Caco-2 (cell line): ENCODE data around the gene LRRC46. TPM values are rescaled to one million over a fixed set of nuclear protein-coding genes. Genes with fewer than 3 reads are reported as not detected.

ENCODE experiments used
- BruUV-seq: library from RNA; stranded (reverse); fragments of 400-500 nt; replicated peaks from 2 replicates; lab custom pipeline; 2021; lab: Mats Ljungman, UMichigan
- CTCF ChIA-PET: fragments of 300-600 bp; sonication (Branson Sonifier 250); formaldehyde crosslinking; loops from one replicate; lab custom pipeline; 2022; ENCODE audit warnings: antibody characterized with exemption; lab: Charles Lee
- POLR2A ChIA-PET: fragments of 300-600 bp; sonication (Branson Sonifier 250); formaldehyde crosslinking; loops from one replicate; lab custom pipeline; 2022; ENCODE audit warnings: antibody characterized with exemption; lab: Charles Lee
- DNase-seq, 2 experiments: peaks; one replicate each; pipeline versions ENCODE4 v3.0.0 to v3.0.0-alpha.2; 2020 to 2022
- H3K27me3 ChIP-seq: replicated peaks from 2 replicates; pipeline ENCODE4 v1.6.0; 2011; ENCODE audit warnings: low read length; ENCODE audit not compliant: control insufficient read depth, insufficient read depth
- H3K36me3 ChIP-seq: 2 replicates; pipeline ENCODE4 v1.5.1; 2011; ENCODE audit warnings: low read length; ENCODE audit not compliant: control insufficient read depth, insufficient read depth
- H3K4me1 ChIP-seq: fragments of 250-450 bp; sonication (Bioruptor Pico); 2 replicates; pipeline ENCODE4 v1.5.1; 2020; ENCODE audit warnings: mild to moderate bottlenecking
- H3K4me3 ChIP-seq: 2 replicates; pipeline ENCODE4 v1.5.1; 2011; ENCODE audit warnings: low read depth, mild to moderate bottlenecking, control low read depth, low read length
- H3K9me3 ChIP-seq: fragments of 250-450 bp; sonication (Bioruptor Pico); 2 replicates; pipeline ENCODE4 v1.5.1; 2020; ENCODE audit warnings: mild to moderate bottlenecking, moderate library complexity
- H3K27ac Mint-ChIP-seq: one replicate; pipeline ENCODE4 v1.8.0; 2022; ENCODE audit warnings: mixed read lengths; ENCODE audit not compliant: unreplicated experiment
- H3K27me3 Mint-ChIP-seq: one replicate; pipeline ENCODE4 v1.8.0; 2022; ENCODE audit warnings: mixed read lengths; ENCODE audit not compliant: insufficient read depth, unreplicated experiment
- H3K36me3 Mint-ChIP-seq: one replicate; pipeline ENCODE4 v1.8.0; 2022; ENCODE audit warnings: mild to moderate bottlenecking, mixed read lengths; ENCODE audit not compliant: insufficient read depth, unreplicated experiment
- H3K4me1 Mint-ChIP-seq: one replicate; pipeline ENCODE4 v1.8.0; 2022; ENCODE audit warnings: low read depth, mixed read lengths; ENCODE audit not compliant: unreplicated experiment
- H3K4me3 Mint-ChIP-seq: one replicate; pipeline ENCODE4 v1.8.0; 2022; ENCODE audit warnings: mild to moderate bottlenecking, moderate library complexity, mixed read lengths; ENCODE audit not compliant: unreplicated experiment
- H3K9me3 Mint-ChIP-seq: one replicate; pipeline ENCODE4 v1.8.0; 2022; ENCODE audit warnings: mixed read lengths; ENCODE audit not compliant: unreplicated experiment
- CTCF ChIP-seq, 2 experiments: fragments of 200-600 bp in 1 of 2; IDR thresholded peaks; 1 replicate in 1 of 2; 2 replicates in 1 of 2; pipeline versions ENCODE4 v1.5.1 to v1.8.0; 2011 to 2022; ENCODE audit warnings: antibody characterized with exemption in 1 of 2, control low read depth in 1 of 2, inconsistent platforms in 1 of 2, low read depth in 1 of 2, low read length in 1 of 2, mild to moderate bottlenecking in 1 of 2, moderate library complexity in 1 of 2; ENCODE audit not compliant: insufficient read depth in 1 of 2, severe bottlenecking in 1 of 2, unreplicated experiment in 1 of 2
- intact Hi-C: fragments of 100-400 bp; cut with micrococcal nuclease; formaldehyde crosslinking; loops from one replicate; pipeline ENCODE4 v1.10.0; 2022; ENCODE audit not compliant: unreplicated experiment
- total RNA-seq: library from RNA; stranded (reverse); gene quantifications from 2 replicates; pipeline ENCODE4 v1.2.3, GENCODE V29; 2022

LRRC46 gene
- total RNA-seq, 1 experiment from 2014 or later = 2.3 TPM

GRCh38 chr17:47845716-47846075 is 14.2 kb downstream of the LRRC46 start:
- intact Hi-C loops = no loop called here

GRCh38 chr17:47846716-47847340 is 15.4 kb downstream of the LRRC46 start:
- BruUV-seq = no TSS peak
- Mint-ChIP-seq H3K27me3 (no peaks in the 10 kb centered on the region), H3K4me3 (peak overlapping the region; percentile 45), H3K27ac (peak overlapping the region; percentile 14), H3K36me3 (peaks cover 27% of the 10 kb centered on the region), H3K4me1 (peaks cover 45% of the 10 kb centered on the region), H3K9me3 (no peaks in the 10 kb centered on the region)
- ChIA-PET POLR2A (no interaction called here), CTCF (interaction anchor here (0.7 to 14.0 kb wide), 3 partner anchors 11 to 124 kb away, joined by 4 to 904 read pairs (median 10); partner anchors contain the start of genes CDK5RAP3 and SP2)
- H3K9me3 ChIP-seq = no peaks in the 10 kb centered on the region
- no peak overlapping the region for H3K4me3 ChIP-seq
- no peaks in the 10 kb centered on the region for H3K27me3 ChIP-seq
- H3K36me3 ChIP-seq = no peaks in the 10 kb centered on the region
- intact Hi-C loops = no loop called here
- H3K4me1 ChIP-seq = peaks cover 41% of the 10 kb centered on the region
- DNase-seq = no peak
- no peak for TF ChIP-seq CTCF (IDR thresholded peaks at IDR 0.05; ENCODE audit: insufficient read depth in 1 of 2, low read depth in 1 of 2, low read length in 1 of 2, severe bottlenecking in 1 of 2, unreplicated experiment in 1 of 2)

More at GRCh38 chr17:47845716-47846075, 14.2 kb downstream of the LRRC46 start:
- Mint-ChIP-seq H3K27me3 (no peaks in the 10 kb centered on the region), H3K4me1 (peaks cover 52% of the 10 kb centered on the region), H3K36me3 (peaks cover 30% of the 10 kb centered on the region), H3K27ac (no peak overlapping the region), H3K4me3 (no peak overlapping the region), H3K9me3 (no peaks in the 10 kb centered on the region)
- ChIA-PET POLR2A (no interaction called here), CTCF (interaction anchor here (1.2 to 14.0 kb wide), 3 partner anchors 20 to 125 kb away, joined by 3 to 904 read pairs (median 8); partner anchors contain the start of genes CDK5RAP3 and SP2)
- no peaks in the 10 kb centered on the region for H3K36me3 ChIP-seq
- DNase-seq = no peak
- H3K27me3 ChIP-seq = no peaks in the 10 kb centered on the region
- no peak overlapping the region for H3K4me3 ChIP-seq
- TF ChIP-seq CTCF (IDR thresholded peaks at IDR 0.05; ENCODE audit: insufficient read depth in 1 of 2, low read depth in 1 of 2, low read length in 1 of 2, severe bottlenecking in 1 of 2, unreplicated experiment in 1 of 2) = no peak
- no peaks in the 10 kb centered on the region for H3K9me3 ChIP-seq
- H3K4me1 ChIP-seq = peaks cover 45% of the 10 kb centered on the region
- no TSS peak for BruUV-seq

- H3K9me3 Mint-ChIP-seq = no peaks in the 10 kb centered on the region
- ChIA-PET POLR2A (no interaction called here), CTCF (interaction anchor here (0.5 to 14.0 kb wide), 8 partner anchors 10 to 306 kb away, joined by 3 to 904 read pairs (median 4); partner anchors contain the start of genes CDK5RAP3, LRRC46, MRPL10 and SP2)
- Histone ChIP-seq H3K9me3 (no peaks in the 10 kb centered on the region), H3K4me1 (peaks cover 35% of the 10 kb centered on the region), H3K4me3 (no peak overlapping the region), H3K36me3 (no peaks in the 10 kb centered on the region), H3K27me3 (no peaks in the 10 kb centered on the region)
- peak; percentile 53 to 77 for TF ChIP-seq CTCF (IDR thresholded peaks at IDR 0.05; ENCODE audit: insufficient read depth in 1 of 2, low read depth in 1 of 2, low read length in 1 of 2, severe bottlenecking in 1 of 2, unreplicated experiment in 1 of 2)
- H3K4me3 Mint-ChIP-seq = peak overlapping the region; percentile 45
- no peak for DNase-seq
- H3K27me3 Mint-ChIP-seq = no peaks in the 10 kb centered on the region
- intact Hi-C loops = no loop called here
- H3K4me1 Mint-ChIP-seq = peaks cover 43% of the 10 kb centered on the region
- no TSS peak for BruUV-seq
- peak overlapping the region; percentile 14 for H3K27ac Mint-ChIP-seq
- H3K36me3 Mint-ChIP-seq = peaks cover 27% of the 10 kb centered on the region
Observed at GRCh38 chr17:47847341-47848197, 16.1 kb downstream of the LRRC46 start.
